Measurements from ENCODE around the gene HNMT. TPM values are rescaled to one million over a fixed set of nuclear protein-coding genes. Genes with fewer than 3 reads are reported as not detected.

Gene HNMT
- total RNA-seq, 1 donor from 2014 or later: 11.8 TPM

- no peak for DNase-seq (ENCODE audit: low spot score)
- intact Hi-C loops (cut with DNase I): no loop called here
Observed at GRCh38 chr2:137997733-137998132, 33.5 kb downstream of the HNMT start.

GRCh38 chr2:137998503-137998902 is 34.2 kb downstream of the HNMT start:
- DNase-seq (ENCODE audit: low spot score): no peak
- intact Hi-C loops (cut with DNase I): no loop called here

DNA sequence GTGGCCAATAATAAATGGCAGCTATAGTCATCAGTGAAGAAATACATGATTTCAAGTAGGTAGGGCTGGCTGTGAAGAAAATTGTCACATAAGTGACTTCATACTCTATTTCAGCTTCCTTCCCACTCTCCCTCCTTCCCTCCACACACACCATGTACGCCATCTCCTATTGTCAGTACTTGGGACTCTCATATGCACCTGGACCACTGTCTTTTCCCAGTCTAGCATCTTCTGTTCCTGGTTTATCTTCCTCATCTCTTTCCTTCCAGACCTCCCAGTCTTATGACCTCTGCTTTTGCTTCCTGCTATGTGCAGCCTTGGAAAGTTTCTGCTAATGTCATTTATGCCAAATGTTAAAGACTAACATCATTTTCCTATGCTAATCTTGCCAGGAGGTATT is 35.0 kb downstream of the HNMT start:
- intact Hi-C loops (cut with DNase I): no loop called here
- DNase-seq (ENCODE audit: low spot score): no peak

DNA sequence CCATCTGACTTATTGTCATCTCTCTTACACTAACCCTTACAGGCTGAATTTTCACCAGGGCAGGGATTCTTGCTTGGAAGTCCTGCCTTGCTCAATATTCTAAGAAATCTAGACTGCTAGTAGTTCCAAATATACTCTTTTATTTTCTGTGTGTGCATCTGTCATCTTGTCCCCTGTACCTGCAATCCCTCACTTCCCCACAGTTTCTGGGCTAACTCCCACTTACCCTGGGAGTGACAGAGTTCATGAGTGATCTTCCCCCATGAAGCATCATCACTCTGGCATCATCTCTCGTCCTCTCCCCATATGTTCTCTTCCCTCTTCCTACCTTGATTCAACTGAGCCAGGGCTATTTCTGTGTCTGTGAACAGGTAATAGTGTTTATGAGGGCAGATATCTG is 35.7 kb downstream of the HNMT start:
- no peak for DNase-seq (ENCODE audit: low spot score)
- intact Hi-C loops (cut with DNase I): no loop called here

- DNase-seq (ENCODE audit: low spot score): no peak
- intact Hi-C loops (cut with DNase I): no loop called here
Observed at GRCh38 chr2:138000796-138001195, 36.5 kb downstream of the HNMT start.

- intact Hi-C loops (cut with DNase I): no loop called here
- no peak for DNase-seq (ENCODE audit: low spot score)
Observed at GRCh38 chr2:138003411-138003810, 39.1 kb downstream of the HNMT start.

- intact Hi-C loops (cut with DNase I): no loop called here
- no peak for DNase-seq (ENCODE audit: low spot score)
Observed at GRCh38 chr2:138007431-138007830, 43.2 kb downstream of the HNMT start.

DNA sequence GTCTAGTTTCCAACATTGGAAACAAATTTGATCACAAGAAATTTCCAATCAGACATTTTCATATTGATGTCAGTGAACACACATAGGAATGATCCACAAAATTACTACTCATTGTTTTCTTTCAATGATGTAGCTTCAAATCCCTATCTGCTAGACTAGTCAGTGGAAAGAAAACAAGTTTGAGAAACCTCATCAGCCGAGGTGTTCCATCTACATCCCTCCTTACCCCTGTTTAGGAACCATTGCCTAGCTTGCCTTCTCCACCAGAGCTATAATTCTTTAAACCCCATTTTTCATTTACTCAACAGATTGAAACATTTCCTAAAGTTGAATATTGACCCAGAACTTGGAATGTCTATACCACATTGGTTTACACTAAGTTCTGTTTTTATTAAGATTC is 45.3 kb downstream of the HNMT start:
- DNase-seq (ENCODE audit: low spot score): no peak
- intact Hi-C loops (cut with DNase I): no loop called here

DNA sequence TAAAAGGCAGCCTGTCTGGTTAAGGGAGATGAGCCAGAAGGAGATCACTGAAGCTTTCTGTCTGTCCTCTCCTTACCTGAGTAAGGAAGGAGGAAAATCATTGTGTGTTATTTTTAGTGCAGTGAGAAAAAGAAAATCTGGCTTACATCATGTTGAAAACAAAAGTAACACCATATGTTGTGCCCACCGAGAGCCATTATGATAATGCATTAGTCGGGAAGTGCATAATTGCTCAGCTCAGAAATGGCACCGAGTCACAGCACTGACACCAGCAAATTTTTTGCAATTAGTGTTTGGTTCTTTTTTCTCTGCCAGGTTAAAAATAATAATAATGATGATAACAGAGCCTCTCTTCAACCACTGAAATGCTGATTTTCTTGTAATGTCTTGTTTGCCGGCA is 46.6 kb downstream of the HNMT start:
- no peak for DNase-seq (ENCODE audit: low spot score)
- intact Hi-C loops (cut with DNase I): no loop called here

- intact Hi-C loops (cut with DNase I): no loop called here
Observed at GRCh38 chr2:138012082-138012481, 47.8 kb downstream of the HNMT start.

GRCh38 chr2:138012968-138013367 is 48.7 kb downstream of the HNMT start:
- no peak for DNase-seq (ENCODE audit: low spot score)
- intact Hi-C loops (cut with DNase I): no loop called here

More at GRCh38 chr2:138012082-138012481, 47.8 kb downstream of the HNMT start:
- DNase-seq (ENCODE audit: low spot score): no peak

DNA sequence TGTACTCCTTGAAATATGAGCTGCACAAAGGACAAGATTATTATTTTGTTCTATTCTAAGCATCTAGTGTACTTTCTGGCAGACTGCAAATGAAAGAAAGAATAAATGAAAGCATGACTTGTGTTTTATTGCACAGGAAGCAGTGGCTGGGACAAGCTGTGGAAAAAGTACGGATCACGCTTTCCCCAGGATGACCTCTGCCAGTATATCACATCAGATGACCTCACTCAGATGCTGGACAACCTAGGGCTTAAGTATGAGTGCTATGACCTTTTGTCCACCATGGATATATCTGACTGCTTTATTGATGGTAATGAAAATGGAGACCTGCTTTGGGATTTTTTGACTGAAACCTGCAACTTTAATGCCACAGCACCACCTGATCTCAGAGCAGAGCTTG is 49.4 kb downstream of the HNMT start:
- intact Hi-C loops (cut with DNase I): no loop called here
- no peak for DNase-seq (ENCODE audit: low spot score)

DNA sequence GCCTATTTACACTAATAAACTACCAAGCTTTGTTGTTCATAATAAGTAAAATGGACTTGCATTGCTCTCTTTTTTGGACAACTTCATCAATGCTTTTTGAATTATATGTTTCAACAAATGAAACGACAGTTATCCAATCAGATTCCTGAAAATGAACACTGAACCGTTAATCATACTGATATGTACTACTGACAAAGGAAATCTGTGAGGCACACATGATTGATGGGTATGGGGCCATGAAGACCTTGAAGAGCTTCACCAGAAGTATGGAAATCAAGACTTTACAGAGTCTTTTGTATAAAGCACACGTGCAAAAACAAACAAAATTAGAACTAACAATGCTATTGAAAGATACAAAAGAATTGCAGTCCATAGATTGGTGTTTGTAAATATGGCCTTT is 51.2 kb downstream of the HNMT start:
- intact Hi-C loops (cut with DNase I): no loop called here
- no peak for DNase-seq (ENCODE audit: low spot score)

- DNase-seq (ENCODE audit: low spot score): no peak
- intact Hi-C loops (cut with DNase I): no loop called here
Observed at GRCh38 chr2:138016351-138017087, 52.2 kb downstream of the HNMT start.

DNA sequence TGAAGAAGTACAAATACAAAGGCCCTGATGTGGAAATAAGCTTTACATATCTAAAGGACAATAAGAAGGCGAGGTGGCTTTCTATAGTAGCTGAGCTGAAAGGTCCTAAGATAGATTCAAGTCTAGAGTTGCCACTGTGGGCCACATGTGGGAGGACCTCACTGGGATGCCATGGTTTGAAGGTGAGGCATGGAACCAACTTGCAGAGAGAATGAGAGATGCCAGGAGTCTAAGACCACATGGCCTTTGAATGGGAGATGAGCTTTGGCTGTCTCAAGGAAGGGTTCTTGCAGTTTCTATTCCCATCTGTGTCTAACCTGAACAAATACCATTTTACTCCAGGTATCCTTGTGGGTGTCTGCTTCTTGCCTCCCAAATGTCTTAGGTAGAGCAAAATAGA is 53.6 kb downstream of the HNMT start:
- intact Hi-C loops (cut with DNase I): no loop called here
- no peak for DNase-seq (ENCODE audit: low spot score)

DNA sequence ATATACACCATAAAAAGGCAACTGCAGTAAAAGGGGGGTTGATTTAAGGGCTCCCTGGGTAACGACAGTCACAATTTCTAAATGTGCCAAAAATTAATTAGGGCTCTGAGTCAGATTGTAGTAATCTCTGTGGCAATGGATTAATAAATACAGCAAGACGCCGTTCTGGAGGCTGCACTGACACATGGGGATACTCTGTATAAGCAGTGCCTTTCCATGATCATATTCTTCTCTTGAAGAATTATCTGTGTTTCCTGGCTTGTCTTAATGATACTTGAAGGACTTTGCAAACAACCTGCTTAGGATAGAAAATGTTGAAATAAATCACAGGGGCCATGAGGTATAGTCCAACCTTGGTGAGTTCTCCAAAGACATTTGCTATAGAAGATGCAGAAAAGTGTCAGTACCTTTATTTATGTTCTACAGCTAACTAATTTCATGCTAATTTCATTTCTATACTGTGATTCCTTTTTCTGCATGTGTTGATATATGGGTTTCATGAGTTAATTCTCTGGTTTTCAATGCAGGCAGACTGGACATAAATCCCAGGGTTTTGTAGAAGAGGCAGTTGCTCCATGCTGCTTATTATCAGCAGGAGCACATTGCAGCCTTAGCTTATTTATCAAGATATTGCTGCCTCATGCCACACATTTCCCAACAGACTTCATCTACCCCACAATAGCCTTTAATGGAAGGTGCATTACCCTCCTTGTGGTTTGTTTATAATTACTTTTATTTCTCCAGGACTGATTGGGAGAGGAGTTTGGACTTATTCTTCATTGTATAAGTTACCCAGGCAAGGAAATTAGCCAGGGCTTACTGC is 54.8 kb downstream of the HNMT start:
- intact Hi-C loops (cut with DNase I): no loop called here
- no peak for DNase-seq (ENCODE audit: low spot score)

DNA sequence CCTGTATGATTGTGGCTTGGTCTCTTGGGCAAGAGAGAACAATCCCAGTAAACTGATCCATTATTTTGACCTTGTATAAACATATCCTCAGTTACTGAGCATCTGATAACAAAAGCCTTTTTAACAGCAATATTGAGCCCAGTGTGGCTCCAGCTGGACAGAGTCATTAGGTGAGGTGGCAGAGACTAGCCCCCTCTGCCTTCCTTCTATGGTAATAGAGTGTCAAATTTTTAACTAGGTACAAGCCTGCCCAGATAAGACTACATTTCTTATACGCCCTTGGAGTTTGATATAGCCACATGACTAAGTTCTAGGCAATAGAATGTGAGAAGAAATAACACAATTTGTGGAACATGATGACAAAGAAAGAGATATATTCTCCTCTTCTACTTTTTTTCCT is 56.2 kb downstream of the HNMT start:
- no peak for DNase-seq (ENCODE audit: low spot score)
- intact Hi-C loops (cut with DNase I): no loop called here

GRCh38 chr2:138021154-138021553 is 56.9 kb downstream of the HNMT start:
- DNase-seq (ENCODE audit: low spot score): no peak
- intact Hi-C loops (cut with DNase I): no loop called here

DNA sequence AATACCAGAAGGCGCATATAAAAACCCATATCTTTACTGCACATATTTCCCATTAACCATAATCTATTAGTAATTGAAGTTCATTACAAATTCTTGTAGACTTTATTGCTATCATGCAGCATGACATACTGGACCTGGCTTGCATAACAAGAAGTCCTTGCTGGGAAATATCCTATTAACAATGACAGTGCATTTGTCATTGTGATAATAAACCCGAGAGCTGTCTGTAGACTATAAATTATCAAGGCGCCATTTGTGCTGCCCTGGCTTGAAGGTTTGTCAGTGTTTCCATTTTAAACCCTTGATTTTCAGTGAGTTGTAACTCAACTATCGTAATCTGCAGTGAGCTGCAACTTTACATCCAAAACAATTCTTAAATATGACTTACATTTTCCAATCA is 59.0 kb downstream of the HNMT start:
- no peak for DNase-seq (ENCODE audit: low spot score)
- intact Hi-C loops (cut with DNase I): no loop called here

- no peak for DNase-seq (ENCODE audit: low spot score)
- intact Hi-C loops (cut with DNase I): no loop called here
Observed at GRCh38 chr2:138023976-138024375, 59.7 kb downstream of the HNMT start.

Measured in cardiac septum (tissue), 1 donor.